Activated CD4-positive, CD25-positive, alpha-beta regulatory T cell treated with anti-CD3 and anti-CD28 coated beads, Interleukin-2, amount 50 U/mL, for 72 hours (primary cell): Measurements from ENCODE around the gene TRIM2.
"Not testable (repeated sequence)": the region's sequence is repeated elsewhere in the genome, so short reads cannot be mapped to it uniquely, and the experiment has no call there.

Experiments used
- DNase-seq: peaks from one replicate; pipeline ENCODE4 v3.0.0; 2021

The TRIM2 gene

DNA sequence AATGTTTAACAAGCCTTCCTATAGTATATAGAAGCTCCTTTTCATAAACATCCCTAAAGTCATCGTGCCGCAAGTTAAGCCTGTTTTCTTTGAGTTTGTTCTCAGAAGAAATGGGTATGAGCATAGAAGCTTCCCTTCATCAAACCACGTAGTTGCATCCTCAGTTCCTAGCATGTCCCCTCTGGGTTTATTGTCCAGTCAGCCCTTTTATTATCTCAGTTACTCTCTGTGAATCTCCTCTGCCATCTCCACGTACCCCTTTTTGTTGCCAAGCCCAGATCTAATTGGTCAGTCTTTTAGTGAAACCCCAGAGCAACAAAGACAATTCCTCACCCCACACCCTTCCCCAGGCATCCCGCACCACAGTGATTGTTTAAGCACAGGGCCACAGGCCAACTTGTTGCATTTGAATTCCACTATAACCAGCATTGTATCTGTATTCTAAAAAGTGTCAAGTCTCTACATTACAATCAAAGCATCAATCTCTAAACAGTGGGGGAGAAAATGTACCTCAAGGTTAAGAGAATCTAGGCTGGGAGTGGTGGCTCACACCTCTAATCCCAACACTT, 12.4 kb upstream of the TRIM2 start:
- no peak for DNase-seq

DNA sequence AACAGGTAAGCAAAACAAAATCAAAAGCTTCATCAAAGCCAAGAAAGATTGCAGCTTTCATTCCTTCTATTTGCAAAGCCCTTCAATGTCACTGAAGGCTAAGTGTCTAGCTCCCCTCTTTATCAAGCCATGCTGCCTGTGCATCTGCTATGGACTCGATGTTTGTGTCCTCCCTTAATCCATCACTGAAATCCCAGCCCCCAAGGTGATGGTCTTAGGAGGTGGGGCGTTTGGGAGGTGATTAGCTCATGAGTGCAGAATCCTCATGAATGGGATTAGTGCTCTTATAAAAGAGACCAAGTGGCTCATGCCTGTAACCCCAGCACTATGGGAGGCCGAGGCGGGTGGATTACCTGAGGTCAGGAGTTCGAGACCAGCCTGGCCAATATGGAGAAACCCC, 6.9 kb upstream of the TRIM2 start:
- DNase-seq, result no peak

DNA sequence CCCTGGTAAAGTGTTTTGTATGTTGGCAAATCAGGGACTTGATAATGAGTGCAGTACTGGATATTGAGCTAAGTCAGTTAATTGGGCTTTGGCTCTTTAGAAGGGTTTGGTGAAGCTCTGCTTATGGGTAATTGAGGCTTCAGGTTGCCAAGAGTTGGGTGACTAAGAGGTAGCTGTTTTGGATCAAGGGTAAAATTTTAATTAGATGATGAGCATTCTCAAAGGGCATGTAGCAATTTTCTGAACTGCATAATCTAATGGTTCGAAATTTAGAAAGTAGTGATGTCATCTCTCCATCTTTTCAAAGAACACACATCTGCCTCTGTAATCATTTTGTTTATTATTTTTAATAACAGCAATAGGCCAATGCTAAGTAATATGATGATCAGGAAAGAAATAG, 5.5 kb upstream of the TRIM2 start:
- no peak for DNase-seq

DNA sequence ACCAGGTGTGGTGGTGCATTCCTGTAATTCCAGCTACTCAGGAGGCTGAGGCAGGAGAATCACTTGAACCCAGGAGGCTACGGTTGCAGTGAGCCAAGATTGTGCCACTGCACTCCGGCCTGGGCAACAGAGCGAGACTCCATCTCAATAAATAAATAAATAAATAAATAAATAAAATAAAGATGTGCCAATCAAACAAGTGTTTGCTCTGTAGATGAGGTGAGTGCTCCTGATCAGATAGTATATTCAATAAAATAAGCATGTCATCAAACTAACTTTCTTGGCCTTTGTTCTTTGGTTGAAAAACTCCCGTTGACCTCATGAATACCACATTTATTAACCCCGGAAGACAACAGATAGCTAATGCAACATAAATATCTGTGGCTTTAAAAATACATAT, 497 bp upstream of the TRIM2 start:
- DNase-seq, result not testable (repeated sequence)

DNA sequence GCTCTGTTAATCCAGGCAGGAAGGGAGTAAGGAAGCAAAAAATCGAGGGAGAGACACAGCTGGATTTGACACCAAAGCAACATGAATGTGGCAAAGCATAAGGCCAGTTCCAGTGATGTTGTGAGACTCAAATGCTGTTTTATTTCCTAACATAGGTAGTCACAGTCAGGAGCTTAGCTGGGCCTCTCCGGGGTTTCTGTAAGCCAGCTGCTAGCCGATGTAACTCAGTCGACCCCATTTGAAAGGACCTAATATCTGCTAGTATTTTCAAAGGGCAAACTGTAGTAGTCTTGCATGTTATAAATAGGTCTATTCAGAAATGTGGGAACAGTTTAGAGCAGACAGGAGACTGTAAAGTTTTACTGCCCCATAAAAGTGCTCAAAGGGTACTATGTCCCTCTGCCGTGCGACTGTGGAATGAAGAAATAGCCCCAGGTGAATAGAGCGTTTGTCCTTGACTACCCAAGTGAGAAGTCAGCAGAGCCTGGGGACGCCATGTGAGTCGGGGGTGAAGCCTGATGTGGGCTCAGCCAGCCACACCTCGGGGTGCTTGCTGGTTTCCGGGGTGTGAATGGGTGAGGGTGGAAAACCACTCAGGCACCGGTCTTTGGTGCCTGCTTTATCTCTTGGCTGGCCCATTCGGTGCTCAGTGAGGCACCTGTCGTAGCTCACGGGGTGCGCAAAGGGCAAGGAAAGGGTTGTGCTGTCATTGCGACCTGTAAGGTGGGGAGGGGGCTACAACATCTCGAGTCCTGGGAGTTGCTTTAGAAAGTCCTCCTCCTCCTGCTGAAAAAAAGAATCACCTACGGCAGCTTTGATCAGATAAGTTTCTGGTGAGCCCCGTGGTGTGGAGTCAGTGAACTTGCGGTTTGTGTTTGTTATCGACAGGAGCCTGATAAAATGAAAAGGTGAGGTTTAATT, 745 bp downstream of the TRIM2 start:
- peak; percentile 35 for DNase-seq

DNA sequence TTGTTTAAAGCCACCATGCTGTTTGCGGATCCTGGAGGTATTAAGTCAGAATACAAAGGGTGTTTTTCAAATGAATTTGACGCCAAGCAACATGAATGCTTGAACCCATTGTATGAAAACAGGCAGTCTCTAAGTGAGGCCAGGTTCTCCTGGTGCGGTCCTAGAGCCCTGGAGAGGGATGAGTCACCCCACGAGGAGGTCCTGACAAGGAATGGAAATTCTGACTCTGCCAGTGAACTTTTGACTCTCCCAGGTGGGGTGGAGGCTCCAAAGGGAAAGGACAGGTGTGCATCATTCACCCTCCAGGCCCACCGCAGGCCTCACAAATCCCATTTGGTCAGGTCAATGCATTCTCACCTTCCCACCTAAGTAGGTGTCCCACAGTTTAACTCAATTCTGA, 1.5 kb downstream of the TRIM2 start:
- no peak for DNase-seq

DNA sequence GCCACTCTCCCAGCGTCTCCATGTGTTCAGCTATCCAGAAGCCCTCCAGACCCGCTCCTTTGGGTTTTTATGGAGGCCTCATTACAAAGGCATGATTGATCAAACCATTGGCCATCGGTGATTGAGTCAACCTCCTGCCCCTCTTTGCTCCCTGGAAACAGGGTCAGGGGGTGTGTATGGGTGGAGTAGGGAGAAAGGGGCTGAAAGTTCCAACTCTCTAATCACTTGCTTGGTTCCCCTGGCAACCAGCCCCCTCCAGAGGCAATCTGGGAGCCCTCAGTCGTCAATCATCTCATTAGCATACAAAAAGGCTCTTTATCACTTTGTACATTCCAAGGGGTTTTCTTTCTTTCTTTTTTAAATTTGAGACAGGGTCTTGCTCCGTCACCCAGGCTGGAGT, 2.3 kb downstream of the TRIM2 start:
- DNase-seq, result no peak

DNA sequence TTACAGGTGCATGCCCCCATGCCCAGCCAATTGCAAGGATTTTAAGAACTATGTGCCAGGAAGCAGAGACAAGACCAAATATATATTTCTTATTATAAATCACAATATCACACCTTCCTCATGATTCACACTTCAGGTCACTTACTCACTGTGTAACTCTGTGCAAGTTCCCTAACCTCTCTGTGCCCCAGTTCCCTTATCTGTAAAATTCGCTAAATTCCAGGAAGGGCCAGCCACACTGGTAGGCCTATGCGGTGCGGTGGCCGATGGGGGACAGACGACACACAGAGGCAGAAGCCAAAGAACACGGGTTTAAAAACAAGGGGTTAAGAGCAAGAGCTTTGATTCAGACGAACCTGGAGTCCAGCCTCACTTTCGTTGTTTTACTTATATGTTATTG, 2.8 kb downstream of the TRIM2 start:
- DNase-seq, result no peak

DNA sequence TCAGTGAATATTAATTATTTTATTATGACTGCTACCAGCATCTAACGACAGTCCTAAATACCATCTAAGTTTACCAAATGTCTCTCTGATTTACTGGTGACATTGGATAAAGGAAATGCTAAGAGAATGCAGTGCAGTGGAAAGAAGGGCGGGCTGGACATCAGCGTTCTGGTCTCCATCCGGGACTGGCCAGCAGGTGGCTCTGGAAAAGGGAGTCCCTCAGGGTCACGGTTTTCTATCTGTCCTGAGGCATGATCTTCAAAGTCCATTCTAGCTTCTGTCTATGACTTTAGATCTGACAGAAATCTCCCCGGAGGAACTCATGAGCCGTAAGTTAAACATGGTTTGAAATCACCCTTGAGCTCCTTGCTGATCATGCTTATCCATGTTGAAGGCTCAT, 3.3 kb downstream of the TRIM2 start:
- no peak for DNase-seq

DNA sequence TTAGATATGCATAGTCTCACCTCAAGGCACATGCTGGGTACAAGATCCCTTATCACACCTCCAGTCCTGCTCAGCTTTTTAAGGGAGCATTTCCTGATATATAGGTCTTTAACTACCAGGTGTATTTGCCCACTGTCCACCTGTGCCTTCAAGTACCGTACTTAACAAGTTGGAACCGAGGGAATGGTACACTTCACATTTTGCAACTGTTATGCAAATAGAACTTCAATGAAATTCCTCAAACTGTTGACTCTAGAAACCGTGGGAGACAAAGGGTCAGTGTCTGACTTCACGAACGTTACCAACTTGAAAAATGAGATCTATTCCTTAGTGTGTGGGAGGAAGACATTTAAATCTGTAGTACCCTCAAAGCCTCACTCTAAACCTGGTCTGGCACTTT, 5.2 kb downstream of the TRIM2 start:
- DNase-seq, result no peak

DNA sequence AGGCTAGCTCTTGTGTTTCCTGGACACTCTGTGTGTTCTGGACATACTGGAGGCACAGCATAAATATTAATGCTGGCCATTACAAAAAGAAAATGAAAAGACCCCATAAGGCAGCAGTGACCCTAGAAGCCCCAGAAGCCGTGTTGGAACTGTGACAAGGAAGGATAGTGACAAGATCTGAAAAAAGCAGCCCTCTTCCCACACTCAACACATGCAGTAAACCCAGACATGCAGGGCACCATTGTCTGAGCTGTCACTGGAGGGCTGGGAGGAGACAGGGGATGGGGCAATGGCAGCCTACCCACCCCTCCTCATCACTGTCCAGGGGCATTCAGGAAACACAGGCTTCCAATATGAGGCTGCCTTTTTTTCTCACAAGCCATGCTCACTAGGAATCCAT, 6.5 kb downstream of the TRIM2 start:
- no peak for DNase-seq

DNA sequence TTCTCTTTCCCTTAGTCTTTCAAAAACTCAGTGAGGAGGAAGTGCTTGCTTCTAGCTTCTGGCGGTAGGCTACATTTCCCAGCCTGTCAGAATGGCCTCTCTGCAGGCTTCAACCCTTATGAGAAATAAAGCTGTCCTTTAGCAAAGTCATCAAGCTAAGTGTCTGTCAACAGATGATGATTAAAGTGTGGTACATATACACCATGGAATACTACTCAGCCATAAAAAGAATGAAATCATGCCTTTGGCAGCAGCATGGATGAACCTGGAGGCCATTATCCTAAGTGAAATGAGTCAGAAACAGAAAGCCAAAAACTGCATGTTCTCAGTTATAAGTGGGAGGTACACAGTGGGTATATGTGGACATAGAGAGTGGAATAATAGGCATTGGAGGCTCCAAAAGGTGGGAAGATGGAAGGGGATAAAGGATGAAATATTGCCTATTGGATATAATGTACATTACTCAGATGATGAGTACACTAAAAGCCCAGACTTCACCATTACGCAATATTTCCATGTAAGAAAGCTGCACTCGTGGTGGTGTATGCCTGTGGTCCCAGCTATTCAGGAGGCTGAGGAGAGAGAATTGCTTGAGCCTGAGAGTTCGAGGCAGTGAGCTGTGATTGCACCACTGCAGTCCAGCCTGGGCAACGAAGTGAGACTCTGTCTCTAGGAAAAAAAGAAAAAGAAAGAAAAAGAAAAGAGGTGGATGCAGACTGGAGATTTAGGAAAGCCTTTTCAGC, 7.9 kb downstream of the TRIM2 start:
- no peak for DNase-seq

DNA sequence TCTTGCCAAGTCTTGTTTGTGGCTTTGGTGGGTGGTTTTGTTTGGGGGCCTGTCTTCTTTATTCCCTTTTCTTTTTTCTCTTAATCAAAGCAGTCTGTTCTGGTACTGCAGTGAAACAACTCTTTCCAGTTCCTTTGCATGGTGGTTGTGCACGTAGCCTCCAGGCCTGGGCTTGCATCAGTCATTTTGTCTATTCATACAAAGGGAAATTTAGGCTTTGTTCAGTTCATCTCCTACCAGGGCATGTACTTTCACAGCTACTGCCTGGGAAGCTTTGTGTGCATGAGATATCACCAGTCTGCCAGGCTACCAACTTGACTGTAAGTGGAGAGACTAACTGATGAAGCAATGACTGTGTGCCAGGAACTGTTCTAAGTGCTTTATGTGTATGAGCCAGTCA, 8.5 kb downstream of the TRIM2 start:
- no peak for DNase-seq

DNA sequence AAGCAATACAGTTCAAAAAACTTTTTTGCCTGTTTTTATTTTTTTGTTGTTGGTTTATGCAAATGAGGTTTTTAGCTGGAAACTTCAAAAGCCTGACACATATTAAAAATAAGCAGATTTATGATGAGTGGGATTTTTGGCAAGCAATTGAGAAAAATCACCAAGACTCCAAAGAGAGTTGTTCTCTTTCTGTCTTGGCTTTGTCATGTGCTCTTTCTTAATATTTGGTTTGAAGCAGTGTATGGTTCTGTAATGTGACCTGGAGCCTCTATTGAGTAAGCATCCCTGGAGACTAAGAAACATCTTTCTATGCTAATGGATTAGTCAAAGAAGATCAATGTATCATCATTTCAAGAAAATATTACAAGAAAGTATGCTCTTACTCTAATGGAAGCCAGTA, 11.7 kb downstream of the TRIM2 start:
- no peak for DNase-seq

DNA sequence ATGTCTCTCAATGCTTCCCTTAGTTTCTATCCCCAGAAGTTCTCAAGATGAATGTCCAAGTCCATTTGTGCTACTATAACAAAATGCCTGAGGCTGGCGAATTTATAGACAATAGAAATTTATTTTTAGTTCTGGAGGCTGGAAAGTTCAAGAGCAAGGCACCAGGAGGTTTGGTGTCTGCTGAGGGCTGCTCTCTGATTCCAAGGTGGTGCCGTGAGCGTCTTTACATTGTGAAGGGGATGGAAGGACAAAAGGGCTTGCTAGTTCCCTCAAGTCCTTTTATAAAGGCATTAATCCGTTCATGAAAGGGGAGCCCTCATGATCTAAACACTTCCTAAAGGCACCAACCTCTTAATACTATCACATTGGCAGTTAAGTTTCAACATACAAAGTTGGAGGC, 12.3 kb downstream of the TRIM2 start:
- DNase-seq, result no peak

DNA sequence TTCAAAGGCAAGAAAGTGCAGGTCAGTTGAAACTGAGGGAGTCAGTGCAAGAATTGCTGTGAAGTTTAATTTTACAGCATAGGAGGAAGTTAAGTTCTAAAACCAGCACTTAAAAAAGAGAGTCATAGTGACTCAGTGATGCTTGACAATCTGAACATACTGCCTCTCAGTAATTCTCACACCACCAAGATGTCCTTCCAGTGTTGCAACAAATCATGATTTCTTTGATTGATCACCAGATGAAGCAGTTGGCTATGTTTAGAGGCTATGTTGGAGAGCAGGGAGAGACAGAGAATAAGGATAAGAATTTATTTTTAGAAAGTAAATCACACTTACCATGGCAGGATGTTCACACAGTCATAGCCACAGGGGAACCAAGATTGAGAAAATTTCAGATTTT, 13.2 kb downstream of the TRIM2 start:
- no peak for DNase-seq

DNA sequence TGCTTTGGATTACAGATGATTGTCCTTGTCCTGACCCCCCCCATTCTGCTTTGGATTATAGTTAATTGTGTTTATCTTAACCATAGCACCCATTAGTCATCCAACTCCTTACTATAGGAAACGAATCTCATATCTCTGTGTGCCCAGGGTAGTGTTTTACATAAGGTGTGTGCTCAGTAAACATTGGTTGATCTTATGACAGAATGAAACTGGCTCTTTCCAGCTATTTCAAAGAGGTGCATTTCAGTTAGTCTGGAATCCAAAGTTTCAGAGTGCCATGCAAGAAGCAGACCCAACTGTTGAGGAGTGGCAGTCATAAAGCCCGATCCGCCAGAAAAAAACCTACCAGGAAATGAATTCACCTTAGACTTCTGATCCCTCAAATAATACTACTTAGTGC, 14.7 kb downstream of the TRIM2 start:
- no peak for DNase-seq

DNA sequence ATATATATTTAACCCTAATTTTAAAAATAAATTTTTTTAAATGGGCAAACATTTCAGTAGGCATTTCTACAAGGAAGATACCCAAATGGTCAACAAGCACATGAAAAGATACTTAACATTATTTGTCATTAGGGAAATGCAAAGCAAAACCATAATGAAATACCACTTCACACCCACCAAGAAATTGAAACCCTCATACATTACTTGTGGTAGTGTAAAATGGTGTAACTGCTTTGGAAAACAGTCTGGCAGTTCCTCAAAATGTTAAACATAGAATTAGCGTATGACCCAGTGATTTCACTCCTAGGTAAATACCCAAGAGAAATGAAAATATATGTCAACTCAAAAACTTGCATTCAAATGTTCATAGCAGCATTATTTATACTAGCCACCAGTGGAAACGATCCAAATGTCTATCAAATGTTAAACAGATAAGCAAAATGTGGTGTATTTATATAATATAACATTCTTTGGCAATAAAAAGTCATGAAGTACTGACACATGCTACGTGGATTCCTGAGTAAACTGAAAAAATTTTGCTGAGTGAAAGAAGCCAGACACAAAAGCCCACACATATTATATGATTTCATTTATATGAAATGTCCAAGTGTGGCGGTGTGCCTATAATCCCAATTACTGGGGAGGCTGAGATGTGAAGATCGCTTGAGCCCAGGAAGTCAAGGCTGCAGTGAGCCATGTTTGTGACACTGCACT, 16.6 kb downstream of the TRIM2 start:
- DNase-seq, result no peak

DNA sequence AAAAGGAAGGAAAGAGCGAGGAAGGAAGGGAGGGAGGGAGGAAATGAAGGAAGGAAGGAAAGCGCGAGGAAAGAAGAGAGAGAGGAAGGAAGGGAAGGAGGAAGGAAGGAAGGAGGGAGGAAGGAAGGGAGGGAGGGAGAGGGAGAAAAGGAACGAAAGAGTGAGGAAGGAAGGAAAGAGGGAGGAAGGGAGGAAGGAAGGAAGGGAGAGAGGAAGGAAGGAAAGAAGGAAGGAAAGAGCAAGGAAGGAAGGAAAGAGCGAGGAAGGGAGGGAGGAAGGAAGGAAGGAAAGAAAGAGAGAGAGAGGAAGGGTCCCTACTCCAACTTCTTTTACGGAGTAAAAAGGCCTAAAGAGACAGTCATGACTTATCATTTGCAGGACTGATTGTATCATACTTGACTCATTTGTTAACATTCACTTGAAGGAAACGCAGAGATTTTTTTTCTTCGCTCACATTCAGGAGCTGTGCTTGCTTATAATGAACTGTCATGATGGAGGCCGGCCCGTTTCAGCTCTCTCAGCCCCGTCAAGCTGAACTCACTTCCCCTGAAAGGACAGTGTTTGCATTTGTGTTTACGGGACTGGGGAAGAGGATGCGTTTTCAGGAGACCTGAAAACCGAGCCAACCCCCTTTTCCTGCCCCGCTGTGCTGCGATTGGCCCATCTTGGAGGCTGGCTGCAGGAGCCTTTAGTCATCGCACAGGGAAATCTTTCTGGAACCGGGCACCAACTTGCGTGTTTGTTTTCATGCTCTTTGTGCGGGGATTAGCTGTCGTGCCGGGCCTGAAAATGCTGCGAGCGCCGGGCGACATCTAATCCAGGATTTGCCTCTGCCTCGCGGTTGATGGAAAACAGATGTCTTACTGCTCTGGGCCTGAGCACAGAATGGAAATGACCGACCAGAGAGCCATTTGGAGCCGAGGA, 17.8 kb downstream of the TRIM2 start:
- no peak for DNase-seq

DNA sequence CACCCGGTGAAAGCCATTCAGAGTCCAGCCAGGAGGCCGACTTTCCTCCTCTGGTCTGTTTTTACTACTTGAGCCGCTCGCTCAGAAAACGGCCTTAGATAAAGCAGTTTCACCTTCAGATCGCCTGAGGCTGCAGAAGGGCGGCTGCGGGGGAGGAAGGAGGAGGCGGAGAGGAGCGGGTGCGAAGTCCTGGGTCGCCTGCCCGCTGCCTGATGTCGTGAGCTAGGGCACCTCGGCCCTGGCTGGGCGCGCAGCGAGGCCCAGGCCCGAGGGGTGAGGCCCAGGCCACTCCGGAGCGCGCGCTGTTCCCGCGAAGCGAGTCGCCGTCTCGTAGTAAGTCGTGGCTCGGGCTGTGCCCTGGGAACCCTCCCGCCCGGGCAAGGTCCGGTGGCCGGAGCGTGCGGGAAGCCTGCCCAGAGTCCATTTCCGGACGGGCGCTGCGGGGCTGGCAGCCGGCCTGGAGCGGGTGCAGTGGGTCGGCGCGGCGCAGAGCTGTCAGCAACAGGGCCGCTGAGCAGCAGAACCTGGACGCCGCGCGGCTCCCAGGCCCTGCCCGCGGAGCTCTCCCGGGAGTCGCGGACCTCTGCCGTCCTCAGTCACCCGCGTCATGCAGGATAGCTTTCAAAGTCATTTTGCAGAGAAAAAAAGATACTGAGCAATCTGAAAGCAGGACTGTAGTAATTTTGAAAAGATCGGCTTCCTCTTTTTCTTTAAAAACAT, 18.6 kb downstream of the TRIM2 start:
- peak; percentile 45 for DNase-seq

DNA sequence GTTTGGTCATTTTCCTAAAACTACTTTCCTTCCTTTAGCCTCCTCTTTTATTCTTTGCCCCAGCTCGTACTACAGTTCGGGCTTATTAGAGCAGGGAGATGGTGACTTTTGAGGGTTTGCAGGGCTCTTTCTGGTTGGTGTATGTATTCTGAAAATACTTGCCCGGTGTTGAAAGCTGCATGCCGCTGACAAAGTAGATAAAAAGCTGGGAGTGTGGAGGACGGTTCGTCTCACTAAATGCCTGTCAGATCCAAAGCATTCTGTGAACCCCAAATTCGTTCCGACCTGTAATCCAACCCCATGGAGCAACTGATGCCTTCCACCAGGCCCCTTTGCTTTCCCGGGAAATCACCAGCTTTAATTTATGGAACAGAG, 19.2 kb downstream of the TRIM2 start:
- no peak for DNase-seq

DNA sequence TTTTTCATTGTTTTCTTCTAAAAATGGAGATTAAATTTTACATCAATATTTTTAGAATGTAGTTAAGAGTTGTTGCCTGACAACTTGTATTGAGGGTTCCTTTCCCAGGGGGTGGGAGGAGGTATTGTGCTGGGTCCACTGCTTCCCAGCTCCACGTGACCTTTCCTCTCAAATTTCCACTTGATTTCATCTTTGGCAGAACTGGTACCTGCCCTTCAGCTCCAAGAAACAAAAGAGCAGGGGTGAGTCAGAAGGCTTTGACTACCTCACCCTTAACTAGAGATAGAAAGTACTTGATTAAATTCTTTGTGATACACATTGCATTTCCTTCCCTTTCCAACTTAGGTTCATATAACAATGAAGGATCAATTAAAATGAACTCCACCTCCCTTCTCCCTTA, 19.7 kb downstream of the TRIM2 start:
- DNase-seq, result no peak
